HG02840 (cell line): Measurements from ENCODE around the gene GRID1.

Experiments
- ATAC-seq: cut with Tn5 transposase; IDR thresholded peaks from one replicate; pipeline ENCODE4 v1.9.1; 2021; ENCODE audit warnings: mild to moderate bottlenecking, moderate library complexity, moderate number of reproducible peaks; ENCODE audit not compliant: unreplicated experiment, low FRiP score

Gene GRID1

DNA sequence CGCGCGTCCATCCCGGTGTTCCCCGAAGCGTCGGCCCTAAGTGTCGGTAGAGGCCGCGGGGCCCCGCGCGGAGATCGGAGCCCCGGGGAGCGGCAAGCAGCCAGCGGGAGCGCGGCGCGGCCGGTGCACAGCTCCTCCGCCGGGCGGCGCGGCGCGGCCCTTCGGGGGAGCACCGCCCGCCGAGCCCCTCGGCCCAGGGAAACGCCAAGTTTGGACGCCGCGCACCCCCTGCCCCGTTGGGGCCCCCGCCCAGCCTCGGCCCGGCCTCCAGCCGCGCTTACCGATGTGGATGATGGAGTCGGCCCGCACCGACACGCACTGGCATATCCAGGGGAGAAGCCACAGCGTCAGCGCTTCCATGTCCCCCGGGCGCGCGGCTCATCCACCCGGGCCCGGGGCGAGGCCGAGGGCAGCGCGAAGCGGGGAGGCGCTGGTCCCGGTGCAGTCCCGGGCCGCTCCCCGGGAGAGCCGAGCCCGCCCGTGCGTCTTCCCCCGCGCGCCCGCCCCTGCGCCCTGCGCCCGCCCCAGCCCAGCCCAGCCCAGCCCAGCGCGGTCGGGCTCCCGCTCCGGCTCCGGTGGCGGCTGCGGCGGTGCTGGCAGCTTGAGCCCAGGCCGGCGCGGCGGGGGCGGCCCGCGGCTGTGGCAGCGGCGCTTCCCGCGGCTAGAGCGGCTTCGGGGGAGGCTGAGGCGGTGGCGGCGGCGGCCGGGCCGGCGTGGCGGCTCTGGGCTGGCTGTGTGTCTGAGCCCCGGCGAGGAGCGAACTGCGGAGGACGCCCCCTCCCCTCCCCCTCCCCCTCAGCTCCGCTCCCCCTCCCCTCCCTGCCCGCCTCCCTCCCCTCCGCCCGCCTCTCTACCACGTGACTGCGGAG lies at the start of gene GRID1:
GRID1 (minus strand) TSS at position 763 of the 869 bp plus-strand sequence.
- ATAC-seq: no peak

DNA sequence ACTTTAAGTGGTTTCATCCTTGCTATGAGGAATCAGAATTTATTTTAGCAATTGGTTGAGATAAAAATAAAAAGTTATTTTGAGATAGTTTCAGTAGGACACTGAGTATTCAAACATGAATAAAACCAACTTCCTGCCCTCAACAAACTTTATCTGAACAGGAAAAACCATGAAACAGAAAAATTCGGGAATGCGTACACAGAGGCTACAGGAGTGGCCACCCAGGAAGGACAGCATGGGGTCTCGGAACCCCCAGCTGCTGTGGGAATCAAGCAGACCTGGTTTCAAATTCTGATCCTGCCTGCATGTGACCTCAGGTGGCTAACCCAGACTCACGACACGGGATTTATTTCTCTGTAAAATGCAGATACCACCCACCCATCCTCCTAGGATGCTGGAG lies 49.0 kb upstream of the GRID1 start:
- ATAC-seq: no peak

DNA sequence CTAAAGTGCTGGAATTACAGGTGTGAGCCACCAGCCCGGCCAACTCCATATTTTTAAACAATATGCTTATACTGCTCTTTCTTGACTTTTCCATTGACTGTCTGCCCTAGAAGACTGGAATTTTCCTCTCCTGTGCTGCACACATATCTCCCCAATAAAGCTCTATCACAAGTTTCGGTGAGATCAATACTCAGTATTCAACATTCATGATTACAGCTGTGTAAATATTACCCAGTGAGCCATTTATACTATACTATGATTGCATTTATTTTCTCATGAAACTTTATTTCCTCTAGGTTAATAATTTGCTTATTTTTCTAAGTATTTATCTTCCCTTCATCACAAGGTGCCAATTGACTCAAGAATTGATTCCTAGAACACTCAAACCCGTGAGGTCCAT lies 48.5 kb upstream of the GRID1 start:
- no peak for ATAC-seq

DNA sequence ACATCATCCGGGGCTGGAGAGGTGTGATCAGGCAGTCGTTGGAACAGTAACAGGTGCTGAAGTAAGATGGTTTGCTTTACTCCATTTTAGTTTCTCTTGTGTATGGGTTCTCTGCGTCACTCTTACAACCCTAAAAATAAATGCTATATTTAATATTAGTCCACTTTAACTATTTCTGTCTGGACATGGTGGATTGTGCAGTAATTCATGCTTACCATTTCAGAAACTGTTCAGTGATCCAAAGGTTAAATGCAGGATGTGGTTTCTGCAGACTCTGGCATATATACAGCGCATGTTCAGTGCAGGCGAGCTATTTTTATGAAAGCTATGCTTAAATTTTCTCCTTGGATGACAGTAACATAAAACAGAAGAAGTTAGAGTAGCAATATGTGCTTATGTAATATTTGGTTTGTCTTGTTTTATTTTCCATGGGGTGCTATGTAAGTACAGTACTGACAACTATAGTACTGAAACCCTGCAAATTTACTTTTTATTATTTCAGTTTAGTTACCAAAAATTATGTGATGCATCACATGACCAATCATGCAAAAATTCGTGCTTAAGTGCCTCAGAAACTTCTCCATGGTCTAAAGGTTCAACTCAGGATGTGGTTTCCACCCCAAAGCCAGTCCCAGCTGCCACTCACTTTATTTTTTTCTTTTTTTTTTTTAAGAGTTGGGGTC lies 46.6 kb upstream of the GRID1 start:
- peak; percentile 66 for ATAC-seq

DNA sequence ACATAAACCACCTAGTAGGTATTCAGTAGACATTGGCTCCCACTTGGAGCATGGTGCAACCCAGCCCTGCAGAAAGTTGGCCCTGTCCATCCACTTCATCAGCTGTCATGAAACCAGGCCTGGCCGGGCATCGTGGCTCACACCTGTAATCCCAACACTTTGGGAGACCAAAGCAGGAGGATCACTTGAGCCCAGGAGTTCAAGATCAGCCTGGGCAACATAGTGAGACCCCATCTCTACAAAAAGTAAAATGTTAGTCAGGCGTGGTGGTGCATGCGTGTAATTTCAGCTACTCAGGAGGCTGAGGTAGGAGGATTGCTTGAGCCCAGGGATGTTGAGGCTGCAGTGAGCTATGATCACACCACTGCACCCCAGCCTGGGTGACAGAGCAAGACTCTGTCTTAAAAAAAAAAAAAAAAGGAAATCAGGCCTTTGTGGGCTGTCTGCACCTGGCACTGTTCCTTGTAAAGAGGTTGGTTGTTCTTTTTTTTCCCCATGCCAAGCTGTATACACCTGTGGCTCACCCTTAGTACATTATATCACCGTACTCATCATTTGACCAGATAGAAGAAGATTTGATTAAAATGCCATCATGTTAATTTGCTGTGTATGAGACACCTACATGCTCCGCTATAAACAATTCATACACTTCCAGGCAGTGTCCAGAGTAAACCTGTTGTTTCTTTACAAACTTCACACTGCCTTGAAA lies 45.4 kb upstream of the GRID1 start:
- ATAC-seq: no peak

DNA sequence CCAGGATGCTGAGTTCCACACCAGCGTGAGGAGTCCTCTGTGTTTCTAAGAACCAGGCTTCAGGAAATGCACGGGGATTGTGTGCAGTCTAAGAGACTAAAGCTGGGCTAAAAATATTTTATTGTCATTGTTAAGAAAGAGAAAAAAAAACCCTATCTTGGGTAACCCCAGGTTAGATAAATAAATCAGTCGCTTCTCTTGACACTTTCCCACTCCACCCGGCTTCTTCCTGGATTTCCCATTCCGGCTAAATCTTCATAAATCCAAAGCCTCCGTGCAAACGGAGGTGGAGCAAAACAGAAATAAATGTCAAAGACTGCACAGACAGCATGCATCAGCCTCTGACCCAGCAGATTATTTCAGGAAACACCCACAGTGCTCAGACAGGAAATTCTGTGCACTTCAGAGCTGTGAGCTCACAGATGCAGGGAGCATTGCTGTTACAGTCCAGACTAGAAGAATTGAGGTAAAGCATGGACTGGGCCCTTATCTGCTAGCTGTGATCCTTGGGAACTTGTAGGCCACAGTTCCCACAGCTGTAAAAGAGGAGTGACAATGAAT lies 44.8 kb upstream of the GRID1 start:
- peak; percentile 40 for ATAC-seq

DNA sequence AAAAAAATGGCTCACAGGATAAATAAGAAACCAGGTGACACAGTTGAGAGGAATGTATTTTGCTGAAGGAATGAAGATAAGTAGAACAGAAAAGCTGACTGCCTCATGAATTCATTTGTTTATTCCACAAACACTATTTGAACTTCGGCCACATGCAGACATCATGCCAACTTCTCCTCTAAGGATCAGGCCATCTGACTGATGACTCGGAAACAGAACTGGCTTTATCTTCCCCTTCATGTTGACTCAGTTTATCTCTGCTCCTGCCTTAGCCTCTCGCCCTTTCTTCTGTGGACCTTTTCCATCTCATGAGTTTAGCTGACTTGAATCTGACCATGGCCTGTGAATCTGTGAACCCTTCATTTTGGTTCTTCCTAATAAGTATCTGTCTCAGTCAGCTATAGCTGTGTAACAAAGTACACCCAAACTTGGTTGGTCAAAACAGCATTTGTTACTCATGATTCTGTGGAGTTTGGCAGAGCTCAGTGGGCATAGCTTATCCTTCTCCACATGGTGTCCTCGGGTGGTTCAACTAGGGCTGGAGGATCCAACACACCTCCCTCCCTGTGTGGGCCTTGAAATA lies 44.0 kb upstream of the GRID1 start:
- no peak for ATAC-seq

DNA sequence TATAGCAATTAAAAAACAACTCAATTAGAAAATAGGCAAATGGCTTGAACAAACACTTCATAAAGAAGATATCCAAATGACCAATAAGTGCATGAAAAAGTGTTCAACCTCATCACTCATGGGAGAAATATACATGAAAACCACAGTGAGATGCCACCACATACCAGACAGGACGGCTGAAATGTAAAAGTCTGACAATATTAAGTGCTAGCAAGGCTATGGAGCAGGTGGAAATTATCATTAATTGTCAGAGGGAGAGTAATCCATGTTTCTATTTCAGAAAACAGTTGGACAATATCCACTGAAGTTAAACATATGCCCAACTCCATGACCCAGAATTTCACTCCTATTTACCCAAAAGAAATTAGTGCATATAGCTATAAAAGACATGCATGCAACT lies 42.6 kb upstream of the GRID1 start:
- ATAC-seq: no peak

DNA sequence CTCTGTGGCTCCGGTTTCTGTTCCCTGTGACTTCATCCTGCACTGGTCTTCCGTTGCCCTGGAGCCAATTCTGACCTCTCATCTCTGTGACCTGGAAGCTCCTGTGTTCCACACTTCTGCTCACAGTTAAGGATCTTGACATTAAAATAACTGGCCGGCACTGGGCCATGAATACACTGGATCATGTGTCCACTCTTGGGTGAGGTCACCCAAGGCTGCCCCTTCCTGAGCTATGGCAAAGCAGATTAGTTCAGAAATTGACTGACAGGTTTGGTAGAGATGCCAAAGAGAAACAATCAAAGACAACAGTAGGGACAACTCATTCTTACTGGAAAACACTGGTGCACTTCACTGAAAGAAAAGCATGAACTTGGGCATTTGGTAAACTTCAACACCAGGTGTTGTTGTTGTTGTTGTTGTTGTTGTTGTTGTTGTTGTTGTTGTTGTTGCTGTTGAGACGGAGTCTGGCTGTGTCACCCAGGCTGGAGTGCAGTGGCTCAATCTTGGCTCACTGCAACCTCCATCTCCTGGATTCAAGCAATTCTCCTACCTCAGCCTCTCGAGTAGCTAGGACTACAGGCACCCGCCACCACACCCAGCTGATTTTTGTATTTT lies 36.7 kb upstream of the GRID1 start:
- no peak for ATAC-seq

DNA sequence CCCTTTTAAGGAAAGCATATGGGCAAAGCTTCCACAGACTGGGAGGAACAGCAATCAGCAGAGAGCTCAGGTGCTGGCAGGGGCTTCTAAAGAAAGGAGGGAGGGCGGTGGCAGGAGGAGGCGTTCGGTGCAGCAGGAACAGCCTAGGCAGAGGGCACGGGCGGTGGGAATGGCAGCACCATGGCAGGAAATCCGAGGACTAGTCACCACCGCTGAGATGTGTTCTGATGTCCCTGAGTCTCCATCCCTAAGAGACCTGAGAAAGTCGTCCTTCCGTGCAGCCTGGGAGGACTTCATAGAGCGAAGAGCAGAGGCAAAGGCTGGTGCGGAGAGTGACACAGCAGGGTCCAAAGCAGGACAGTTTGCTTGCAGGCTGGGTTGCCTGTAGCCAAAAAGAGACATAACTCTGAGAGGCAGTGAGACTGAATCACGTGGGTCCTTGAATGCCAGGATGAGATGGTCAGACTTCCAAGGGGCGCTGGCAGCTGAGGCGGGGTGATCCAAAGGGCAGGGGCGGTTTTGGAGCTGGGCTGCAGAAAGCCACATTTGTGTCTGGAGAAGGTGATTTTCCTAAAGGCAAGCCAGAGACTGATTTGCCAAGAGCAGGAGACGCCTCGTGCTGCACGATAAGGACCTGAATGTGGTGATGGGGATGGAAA lies 35.8 kb upstream of the GRID1 start:
- no peak for ATAC-seq

DNA sequence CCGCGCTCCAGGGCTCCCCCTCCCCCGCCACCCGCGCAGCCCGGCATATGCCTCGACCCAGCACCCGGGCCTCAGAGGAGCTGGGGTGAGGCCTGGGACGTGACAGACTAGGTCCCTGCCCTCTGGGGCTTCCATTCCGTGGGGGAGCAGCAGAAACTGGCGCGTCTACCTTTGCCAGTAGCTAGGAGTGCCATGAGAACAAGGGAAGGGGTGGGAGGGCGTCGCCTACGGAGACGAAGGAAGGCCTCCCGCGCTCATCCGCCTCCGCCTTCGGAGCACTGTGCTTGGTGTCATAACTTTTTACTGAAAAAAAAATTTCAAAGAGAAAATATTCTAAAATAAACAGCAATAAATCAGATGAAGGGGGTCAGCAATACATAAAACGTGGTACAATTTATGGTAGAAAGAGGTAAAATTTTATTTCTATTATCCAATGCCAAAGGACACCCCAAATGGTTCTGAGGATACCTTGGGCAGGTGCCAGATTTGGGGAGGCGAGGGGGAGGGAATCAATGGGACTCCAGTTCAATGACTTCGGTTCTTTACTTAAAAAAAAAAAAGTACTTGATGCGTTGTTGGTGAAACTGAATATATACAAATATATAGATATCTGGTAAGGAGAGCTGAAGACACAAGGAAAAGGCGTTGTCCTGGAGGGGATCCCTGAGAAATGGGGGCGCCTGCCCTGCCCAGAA lies 35.1 kb upstream of the GRID1 start:
- no peak for ATAC-seq

DNA sequence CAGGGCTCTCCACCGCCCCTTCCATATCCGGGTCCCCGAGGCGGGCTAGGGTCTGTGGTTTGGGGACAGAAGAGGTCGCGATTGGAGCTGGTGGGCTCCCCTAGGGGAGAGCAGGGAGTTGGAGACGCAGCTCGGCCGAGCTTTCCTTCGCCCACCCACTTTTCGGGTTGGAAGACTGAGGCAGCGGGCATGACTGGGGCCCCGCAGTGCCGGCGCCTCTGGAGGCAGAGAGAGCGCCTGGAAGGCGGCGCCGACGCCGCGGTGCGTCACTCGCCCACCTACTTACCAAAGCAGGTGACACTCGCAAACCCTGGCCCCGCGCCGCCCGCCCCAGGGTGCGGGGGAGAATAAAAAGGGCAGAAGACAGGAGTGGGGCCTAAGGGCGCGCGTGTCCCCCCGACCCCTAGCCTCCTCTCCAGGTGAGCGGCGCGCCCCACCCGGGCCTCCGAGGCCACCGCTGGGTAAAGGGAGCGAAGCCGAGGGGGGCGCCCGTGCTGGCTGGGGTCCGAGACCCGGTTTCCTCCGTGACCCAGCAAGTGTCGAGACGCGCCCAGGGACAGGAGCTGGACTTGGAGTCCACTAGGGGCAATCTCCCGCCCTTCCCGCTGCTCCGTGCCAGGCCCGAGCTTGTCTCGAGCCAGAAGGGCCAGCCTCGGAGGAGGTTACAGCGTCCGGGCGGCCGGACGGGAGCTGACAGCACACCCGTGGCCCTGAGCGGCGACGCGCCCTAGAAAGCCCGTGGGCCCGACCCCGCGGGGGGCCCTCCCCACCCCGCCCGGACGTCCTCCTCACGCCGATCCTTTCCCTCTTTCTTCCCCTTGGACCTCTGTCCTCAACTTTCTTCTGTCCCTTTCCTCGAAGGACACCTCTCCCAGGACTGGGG lies 34.4 kb upstream of the GRID1 start:
- peak; percentile 42 for ATAC-seq

DNA sequence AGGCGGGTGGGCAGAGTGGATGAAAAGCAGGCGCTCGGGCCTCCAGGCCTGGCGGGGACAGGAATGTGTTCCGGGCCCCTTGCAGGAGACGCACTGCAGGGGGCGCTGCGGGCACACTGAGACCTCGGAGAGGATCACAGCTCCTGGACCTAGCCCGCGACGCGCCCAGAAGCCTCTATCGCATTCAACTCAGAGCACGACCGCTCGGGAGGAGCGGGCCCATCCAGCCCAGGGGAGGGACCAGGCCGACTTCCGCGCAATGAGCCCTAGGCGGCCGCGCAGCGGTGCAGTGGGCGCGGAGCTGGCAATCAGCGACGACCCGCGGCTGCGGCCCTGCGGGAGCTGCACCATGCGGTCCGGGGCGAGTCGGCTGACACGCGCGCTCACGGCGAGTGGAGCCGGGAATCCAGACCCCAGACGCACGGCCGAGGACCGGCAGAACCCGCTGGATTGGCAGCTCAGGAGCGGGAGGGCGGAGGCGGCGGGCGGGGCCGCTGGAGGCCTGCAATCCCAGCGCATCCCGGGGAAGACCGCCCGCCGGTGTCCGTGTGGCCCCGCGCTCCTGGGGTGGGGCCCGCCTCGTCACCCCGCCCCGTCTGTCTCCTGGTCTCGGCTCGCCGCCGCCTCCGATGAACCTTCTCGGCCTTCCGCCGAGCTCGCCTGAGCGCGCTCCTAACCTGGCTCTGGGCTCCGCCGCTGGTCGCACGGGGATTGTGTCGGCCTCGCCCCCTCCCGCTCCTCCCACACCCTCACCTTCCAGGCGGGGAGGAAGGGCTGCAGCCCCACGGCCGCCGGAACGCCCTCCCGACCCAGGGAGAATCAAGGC lies 33.5 kb upstream of the GRID1 start:
- peak; percentile 85 for ATAC-seq

DNA sequence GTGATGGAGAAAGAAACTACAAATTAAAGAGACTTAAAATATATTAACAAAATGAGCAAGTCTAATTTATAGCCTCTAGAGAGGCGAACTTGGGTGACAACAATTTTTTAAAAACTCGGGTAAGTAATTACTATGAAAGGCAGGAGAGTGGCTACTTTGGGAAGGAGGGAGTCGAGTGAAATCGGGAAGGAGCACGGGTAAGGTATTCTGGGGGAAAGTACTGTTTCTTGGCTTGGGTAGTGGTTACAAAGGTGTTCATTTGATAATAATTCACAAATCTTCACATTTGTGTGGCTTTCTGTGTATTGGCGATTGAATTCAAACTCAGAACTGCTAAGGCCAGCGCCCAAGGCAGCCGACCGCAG lies 32.9 kb upstream of the GRID1 start:
- ATAC-seq: no peak

DNA sequence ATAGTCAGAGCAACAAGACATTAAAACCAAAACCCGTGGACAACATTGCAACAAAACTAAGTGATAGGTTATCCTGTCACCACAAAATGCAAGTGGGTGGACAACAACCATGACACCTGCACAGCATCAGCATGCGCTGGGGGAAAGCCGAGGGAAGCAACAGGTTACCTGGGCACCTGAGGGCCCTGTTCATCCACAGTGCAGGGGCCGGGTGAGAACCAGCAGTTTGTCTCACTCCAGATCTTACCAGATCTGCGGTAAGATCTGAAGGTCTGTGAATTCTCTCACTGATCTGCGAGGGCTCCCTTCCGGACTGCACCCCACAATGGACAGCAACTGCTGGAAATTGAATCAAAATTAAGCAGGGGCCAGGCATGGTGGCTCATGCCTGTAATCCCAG lies 30.5 kb upstream of the GRID1 start:
- no peak for ATAC-seq

DNA sequence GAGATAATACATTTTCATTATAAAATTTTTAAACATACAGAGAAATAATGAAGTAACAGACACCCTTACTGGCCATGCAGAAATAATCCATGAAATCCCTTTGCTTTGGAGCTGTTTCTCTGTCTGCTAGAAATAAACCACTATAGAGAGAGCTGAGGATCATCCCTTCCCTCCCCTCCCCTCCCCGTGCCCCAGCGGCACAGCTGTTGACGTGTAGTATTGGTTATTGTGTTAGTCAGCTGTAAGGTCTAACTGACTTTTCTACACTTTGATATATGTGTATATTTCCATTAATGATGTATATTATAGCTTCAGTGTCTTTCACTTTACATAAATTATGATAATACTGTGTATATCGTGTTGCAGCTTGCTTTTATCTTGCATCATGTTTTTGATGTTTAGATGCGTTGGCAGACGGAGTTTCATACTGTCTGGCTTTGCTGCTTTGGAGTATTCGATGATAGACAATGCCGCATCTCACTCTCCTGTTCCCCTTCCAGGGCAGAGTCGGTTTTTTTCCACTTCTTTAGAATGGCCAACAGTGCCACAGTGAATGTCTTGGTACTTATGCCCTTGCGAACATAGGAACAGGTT lies 27.4 kb upstream of the GRID1 start:
- no peak for ATAC-seq

DNA sequence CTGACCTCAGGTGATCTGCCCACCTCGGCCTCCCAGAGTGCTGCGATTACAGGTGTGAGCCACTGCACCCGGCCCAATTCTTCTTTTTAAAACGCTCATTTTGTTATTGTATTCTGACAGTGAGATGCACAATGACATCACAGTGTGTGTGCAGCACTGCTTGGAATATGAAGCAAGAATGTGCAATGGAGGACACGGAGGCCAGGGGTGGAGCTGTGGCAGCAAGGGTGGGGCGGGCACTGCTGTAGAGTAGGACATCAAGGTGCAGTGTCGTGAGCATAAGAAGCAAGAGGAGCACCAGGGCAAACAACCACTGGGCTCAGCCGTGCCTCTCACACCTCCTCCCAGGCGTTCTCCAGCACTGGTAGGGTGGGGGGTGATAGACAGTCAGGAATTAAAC lies 26.8 kb upstream of the GRID1 start:
- no peak for ATAC-seq
